Osteocyte (in vitro differentiated cells): Measurements from ENCODE around the gene AGO3. TPM values are rescaled to one million over a fixed set of nuclear protein-coding genes. Genes with fewer than 3 reads are reported as not detected.
A peak's percentile ranks its signal among the peaks of the same experiment; 100 is the strongest.

ENCODE experiments used
- DNase-seq: peaks from one replicate; pipeline ENCODE4 v3.0.0; 2021; ENCODE audit warnings: mixed read lengths; ENCODE audit not compliant: unreplicated experiment; ENCODE audit errors: extremely low spot score
- H3K27ac Mint-ChIP-seq: one replicate; pipeline ENCODE4 v1.8.0; 2021; ENCODE audit warnings: mild to moderate bottlenecking, mixed read lengths; ENCODE audit not compliant: unreplicated experiment
- H3K27me3 Mint-ChIP-seq: one replicate; pipeline ENCODE4 v1.8.0; 2021; ENCODE audit warnings: mixed read lengths; ENCODE audit not compliant: unreplicated experiment
- H3K36me3 Mint-ChIP-seq: one replicate; pipeline ENCODE4 v1.8.0; 2021; ENCODE audit warnings: mixed read lengths; ENCODE audit not compliant: unreplicated experiment
- H3K4me1 Mint-ChIP-seq: one replicate; pipeline ENCODE4 v1.8.0; 2021; ENCODE audit warnings: mixed read lengths; ENCODE audit not compliant: unreplicated experiment
- H3K4me3 Mint-ChIP-seq: one replicate; pipeline ENCODE4 v1.8.0; 2021; ENCODE audit warnings: mild to moderate bottlenecking, moderate library complexity, mixed read lengths; ENCODE audit not compliant: unreplicated experiment
- H3K9me3 Mint-ChIP-seq: one replicate; pipeline ENCODE4 v1.8.0; 2021; ENCODE audit warnings: mixed read lengths; ENCODE audit not compliant: unreplicated experiment
- long read RNA-seq: library from polyadenylated mRNA; unstranded; transcript quantifications from one replicate; pipeline ENCODE4 v2.0.0, GENCODE V29; 2021
- total RNA-seq: library from RNA; stranded (reverse); gene quantifications from 2 replicates; pipeline ENCODE4 v1.2.1, GENCODE V29; 2021
- TF ChIP-seq, protein P1 (sequence below): fragments of 200-600 bp; sonication (generic); IDR thresholded peaks from 2 replicates; pipeline ENCODE4 v1.5.0; 2021; ENCODE audit warnings: antibody characterized with exemption, mild to moderate bottlenecking, moderate library complexity

The AGO3 gene
- total RNA-seq: 32.4 and 34.2 TPM in 2 replicates
- long read RNA-seq, full-length matches to known transcripts: 17 of 45 reads
- long read RNA-seq, partial matches to known transcripts: 14 of 45 reads
- long read RNA-seq, other reads (novel, unspliced or antisense): 14 of 45 reads

DNA sequence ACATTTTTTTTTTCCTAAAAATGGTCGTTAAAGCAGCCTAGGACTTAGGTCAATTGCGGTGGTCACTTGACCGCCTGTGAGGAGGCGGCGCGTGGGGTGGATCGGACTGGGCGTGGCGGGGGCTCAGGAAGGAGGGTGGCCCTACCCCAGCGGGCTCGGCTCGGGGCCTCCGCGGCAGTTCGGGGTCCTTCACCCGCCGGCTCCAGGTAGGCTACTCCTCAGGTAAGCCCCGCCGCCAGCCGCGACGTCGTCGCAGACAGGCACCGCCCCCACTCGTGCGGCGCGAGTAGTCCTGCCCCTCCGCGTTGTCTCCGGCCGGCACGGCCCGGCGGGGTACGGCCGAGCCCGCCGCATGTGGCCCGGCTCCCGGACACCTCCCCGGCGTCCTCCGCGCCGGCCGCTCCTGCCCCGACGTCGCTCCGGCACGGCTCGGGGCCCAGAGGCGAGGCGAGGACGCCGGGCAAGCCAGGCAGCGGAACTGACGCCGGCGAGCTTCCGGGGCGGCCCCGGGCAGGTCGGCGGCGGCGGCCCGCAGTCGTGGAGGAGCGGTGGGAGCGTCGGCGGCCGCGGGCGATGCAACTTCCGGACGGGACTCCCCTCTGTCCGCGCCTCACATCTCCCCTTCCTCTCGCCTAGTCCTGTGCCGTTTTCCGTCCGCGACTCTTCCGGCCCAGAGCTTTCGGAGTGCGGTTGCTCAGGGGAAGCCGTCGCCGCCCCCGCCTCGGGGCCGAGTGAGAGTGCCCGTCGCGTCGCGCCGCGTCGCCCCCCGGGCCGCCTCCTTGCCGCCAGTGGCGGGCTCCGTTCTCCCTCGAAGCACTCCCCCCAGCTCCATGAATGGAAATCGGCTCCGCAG, at the start of gene AGO3:
Gene AGO3 (plus strand): TSS at position 513 of the 853 bp plus-strand sequence. CDS start 322 bp downstream, at position 835.
- peaks cover 52% of the 10 kb centered on the region for H3K4me1 Mint-ChIP-seq
- no peaks in the 10 kb centered on the region for H3K27me3 Mint-ChIP-seq

DNA sequence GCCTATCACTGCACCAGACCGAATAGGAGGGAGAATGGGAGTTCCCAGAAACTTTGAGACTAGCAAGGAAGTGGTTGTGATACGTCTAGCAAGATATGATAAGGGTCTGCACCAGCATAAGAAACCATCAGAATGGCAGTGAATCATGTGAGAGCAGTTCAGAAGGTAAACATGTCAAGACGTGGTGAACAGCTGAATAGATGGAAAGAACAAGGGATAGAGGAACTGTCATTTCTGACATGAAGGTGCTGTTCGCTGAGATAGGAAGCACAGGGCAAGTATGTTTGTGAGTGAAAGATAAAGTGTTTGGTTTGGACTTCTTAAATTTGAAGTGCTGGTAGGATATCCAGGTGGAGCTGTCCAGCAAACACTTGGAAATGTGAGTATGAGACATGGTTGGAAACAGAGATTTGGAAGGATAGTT, 49.0 kb upstream of the AGO3 start:
- no peaks in the 10 kb centered on the region for H3K36me3 Mint-ChIP-seq
- H3K27me3 Mint-ChIP-seq: no peaks in the 10 kb centered on the region

More for the DNA sequence above, at the start of gene AGO3:
- Mint-ChIP-seq H3K4me3 (peak within 1 kb of the TSS; percentile 83), H3K27ac (peak within 1 kb of the TSS; percentile 95), H3K9me3 (no peaks in the 10 kb centered on the region), H3K36me3 (peaks cover 1% of the 10 kb centered on the region)
- DNase-seq: peak; percentile 93
- TF ChIP-seq, protein P1, sequence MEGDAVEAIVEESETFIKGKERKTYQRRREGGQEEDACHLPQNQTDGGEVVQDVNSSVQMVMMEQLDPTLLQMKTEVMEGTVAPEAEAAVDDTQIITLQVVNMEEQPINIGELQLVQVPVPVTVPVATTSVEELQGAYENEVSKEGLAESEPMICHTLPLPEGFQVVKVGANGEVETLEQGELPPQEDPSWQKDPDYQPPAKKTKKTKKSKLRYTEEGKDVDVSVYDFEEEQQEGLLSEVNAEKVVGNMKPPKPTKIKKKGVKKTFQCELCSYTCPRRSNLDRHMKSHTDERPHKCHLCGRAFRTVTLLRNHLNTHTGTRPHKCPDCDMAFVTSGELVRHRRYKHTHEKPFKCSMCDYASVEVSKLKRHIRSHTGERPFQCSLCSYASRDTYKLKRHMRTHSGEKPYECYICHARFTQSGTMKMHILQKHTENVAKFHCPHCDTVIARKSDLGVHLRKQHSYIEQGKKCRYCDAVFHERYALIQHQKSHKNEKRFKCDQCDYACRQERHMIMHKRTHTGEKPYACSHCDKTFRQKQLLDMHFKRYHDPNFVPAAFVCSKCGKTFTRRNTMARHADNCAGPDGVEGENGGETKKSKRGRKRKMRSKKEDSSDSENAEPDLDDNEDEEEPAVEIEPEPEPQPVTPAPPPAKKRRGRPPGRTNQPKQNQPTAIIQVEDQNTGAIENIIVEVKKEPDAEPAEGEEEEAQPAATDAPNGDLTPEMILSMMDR: no peak

DNA sequence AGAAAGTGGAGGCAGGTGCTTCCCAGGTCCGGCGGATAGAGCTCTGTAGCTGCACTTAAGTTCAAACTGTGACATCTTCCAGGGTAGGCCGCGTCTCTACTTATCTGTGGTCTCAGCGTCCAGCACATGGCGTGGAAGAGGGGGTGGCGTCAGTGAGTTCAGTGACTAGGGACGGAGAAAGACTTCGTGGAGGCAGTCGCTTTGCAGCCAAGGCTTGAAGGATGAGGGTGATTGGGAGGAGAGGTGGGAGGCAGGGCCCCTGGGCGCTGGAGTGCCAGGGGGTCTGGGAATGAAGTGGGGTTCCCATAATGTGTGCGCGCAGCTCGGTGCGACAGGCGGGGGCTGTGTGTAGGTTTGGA, 48.3 kb upstream of the AGO3 start:
- H3K27me3 Mint-ChIP-seq: no peaks in the 10 kb centered on the region
- H3K36me3 Mint-ChIP-seq: no peaks in the 10 kb centered on the region
- no peak overlapping the region for H3K27ac Mint-ChIP-seq
- no peak for DNase-seq
- H3K4me1 Mint-ChIP-seq: peaks cover 39% of the 10 kb centered on the region
- no peaks in the 10 kb centered on the region for H3K9me3 Mint-ChIP-seq
- TF ChIP-seq, protein P1: no peak
- peak overlapping the region; percentile 36 for H3K4me3 Mint-ChIP-seq

More for the DNA sequence above, 49.0 kb upstream of the AGO3 start:
- Mint-ChIP-seq H3K4me1 (peaks cover 33% of the 10 kb centered on the region), H3K4me3 (peak overlapping the region; percentile 36), H3K9me3 (no peaks in the 10 kb centered on the region), H3K27ac (no peak overlapping the region)
- no peak for DNase-seq
- TF ChIP-seq, protein P1: no peak

DNA sequence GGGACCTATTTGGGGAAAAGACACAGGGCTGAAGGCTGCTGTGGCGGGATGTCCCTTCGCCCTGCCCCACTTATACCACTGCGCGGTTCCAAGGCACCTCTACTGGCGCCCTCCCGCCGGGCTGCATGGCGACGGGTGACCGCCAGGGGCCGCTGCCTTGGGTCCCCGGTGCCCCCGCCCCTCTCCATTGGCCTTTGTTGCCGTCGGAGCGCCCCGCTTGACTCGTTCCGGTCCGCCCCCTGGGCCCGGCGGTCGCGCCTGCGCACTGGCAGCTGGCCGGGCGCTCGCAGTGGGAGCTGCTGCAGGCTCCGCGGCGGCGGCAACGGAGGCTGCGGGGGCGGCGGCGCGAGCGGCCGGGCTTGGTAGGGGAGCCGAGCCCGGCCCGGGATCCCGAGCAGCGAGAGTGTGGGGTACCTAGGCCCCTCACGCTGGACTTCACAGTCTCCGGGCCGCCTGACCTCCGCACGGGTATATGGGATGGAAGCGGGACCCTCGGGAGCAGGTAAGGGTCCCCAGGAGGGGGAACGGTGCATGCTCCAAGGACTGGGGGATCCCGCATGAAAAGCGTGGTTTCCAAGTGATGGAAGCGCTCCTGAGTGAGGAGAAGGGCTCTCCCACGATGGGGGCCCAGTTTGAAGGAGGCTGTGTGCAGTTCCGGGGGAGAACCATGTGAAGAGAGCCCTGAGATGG, 47.8 kb upstream of the AGO3 start, which contains the start of gene AGO1:
Gene AGO1 (plus strand): TSS at position 265 of the 690 bp plus-strand sequence. CDS start 213 bp downstream, at position 478.
- peak within 1 kb of the TSS; percentile 59 for H3K27ac Mint-ChIP-seq
- H3K4me1 Mint-ChIP-seq: peaks cover 39% of the 10 kb centered on the region
- no peaks in the 10 kb centered on the region for H3K27me3 Mint-ChIP-seq
- TF ChIP-seq, protein P1: peak; percentile 97
- peak; percentile 99 for DNase-seq
- peak within 1 kb of the TSS; percentile 96 for H3K4me3 Mint-ChIP-seq
- no peaks in the 10 kb centered on the region for H3K36me3 Mint-ChIP-seq
- H3K9me3 Mint-ChIP-seq: no peaks in the 10 kb centered on the region
